GM19468 (cell line): ENCODE measurements around the gene GZF1.
"Not testable (repeated sequence)": the region's sequence is repeated elsewhere in the genome, so short reads cannot be mapped to it uniquely, and the experiment has no call there.

Experiments
- ATAC-seq: cut with Tn5 transposase; IDR thresholded peaks from one replicate; pipeline ENCODE4 v1.9.1; 2021; ENCODE audit warnings: mild to moderate bottlenecking, moderate library complexity, moderate number of reproducible peaks; ENCODE audit not compliant: unreplicated experiment; ENCODE audit errors: extremely low read depth

The GZF1 gene

DNA sequence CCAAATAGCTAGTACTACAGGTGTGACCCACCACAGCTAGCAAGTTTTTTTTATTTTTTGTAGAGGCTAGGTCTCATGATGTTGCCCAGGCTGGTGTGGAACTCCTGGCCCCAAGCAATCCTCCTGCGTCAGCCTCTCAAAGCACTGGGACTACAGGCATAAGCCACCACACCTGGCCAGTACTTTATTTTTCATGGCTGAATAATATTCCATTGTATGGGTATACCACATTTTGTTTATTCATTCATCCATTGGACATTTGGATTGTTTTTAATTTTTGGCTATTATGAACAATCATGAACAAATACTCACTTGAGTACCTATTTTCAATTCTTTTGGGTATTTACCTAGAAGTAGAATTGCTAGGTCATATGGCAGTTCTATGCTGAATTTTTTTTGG is 18.4 kb upstream of the GZF1 start:
- ATAC-seq: no peak

DNA sequence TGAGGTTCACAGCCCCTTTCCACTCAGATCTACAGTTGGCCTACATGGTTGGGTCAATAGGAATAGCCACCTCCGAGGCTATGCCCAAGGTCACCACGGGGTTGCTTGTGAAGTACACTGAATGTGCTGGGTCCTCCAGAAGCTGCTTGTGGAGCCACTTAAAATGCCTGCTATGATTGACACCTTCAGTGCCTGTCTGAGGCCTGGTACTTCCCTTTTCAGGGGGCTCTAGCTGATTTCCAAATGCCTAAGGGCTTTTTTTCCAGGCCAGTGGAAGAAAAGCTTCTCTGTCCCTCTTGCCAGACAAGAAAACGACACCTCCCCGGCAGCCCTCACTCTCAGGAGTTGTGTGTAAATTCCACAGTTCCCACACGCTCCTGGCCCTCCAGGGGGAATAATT is 17.6 kb upstream of the GZF1 start:
- ATAC-seq: no peak

DNA sequence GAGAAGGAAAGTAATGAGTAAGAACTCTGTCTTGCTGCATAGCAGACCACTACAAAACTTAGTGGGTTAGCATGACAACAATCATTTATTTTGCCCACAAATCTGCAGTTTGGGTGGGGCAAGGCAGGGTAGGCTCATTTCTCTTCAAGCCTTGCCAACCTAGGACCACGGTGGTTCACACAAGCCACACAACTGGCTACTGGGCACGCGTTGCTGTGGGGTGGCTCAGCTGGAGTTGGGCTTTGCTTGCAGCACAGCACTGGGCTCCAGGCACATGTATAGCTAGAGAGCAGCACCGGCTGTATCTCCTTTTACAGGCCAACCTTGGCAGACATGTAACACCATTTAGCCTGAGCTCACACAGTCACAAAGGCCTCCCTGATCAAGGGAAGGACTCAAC is 16.0 kb upstream of the GZF1 start:
- ATAC-seq: no peak

DNA sequence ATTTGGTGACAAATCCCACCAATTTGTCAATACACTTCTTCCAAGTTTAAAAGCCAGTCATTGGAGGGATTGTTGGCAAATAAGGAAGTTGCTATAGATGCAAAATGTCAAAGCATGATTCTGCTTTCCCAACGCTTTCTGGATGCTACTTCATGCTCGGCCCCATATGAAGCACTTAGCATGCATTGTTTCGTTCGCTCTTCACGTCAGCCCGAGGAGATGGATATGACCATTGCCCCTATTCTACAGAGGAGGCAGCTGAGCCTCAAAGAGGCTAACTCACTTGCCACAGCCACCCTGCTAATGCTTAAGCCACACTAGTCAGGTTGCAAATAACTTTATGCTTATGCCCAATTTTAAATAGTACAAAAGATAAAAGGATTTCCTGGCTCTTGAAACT is 14.2 kb upstream of the GZF1 start:
- ATAC-seq: no peak

DNA sequence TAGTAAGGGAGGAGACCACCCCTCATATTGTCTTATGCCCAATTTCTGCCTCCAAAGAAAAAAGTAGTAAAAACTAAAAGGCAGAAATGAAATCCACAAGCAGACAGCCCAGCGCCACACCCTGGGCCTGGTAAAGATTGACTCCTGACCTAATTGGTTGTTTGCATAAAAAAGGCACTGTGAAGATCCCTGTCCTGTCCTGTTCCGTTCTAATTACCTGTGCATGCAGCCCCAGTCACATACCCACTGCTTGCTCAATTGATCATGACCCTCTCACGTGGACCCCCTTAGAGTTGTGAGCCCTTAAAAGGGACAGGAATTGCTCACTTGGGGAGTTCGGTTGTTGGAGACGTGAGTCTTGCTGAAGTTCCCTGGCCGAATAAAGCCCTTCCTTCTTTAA is 13.5 kb upstream of the GZF1 start:
- not testable (repeated sequence) for ATAC-seq

DNA sequence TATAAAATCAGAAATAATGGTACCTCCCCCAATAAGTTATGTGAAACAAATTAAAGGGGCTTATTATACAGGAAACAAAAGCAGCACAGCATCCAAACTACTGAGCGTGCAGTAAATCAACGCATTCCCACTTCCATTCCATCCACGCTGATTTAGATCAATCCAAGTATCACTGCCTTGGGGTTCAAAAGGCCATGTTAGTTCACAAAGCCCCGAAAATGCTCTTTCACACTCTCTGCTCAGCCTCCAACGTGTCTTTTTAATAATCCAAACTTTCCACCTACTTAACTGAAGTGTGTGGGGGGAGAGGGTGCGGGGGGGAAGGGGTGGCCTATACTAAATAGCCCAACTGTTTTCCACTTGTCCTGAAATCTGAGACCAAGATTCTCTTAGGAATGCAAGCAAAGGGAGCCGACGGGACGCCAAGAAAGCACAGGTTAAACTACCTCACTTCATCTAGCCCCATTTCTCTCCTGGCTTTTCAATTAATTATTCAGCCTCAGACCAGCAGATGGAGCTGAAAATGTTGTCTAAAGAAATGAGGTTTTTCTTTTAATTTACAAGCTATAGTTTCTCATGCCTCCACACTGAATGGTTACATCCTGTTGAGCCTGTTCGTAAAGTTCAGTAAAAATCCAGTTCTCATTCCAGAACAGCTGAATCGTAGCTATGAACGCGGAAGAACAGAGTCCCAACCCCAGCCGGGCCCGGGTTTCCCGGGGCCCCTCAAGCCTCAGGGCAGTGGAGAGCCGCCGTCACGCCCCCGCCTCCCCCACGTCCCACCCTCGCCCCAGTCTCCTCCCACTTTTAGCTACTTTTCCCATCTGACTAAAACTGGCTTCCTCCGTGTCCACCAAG is 12.4 kb upstream of the GZF1 start:
- ATAC-seq: peak; percentile 3

DNA sequence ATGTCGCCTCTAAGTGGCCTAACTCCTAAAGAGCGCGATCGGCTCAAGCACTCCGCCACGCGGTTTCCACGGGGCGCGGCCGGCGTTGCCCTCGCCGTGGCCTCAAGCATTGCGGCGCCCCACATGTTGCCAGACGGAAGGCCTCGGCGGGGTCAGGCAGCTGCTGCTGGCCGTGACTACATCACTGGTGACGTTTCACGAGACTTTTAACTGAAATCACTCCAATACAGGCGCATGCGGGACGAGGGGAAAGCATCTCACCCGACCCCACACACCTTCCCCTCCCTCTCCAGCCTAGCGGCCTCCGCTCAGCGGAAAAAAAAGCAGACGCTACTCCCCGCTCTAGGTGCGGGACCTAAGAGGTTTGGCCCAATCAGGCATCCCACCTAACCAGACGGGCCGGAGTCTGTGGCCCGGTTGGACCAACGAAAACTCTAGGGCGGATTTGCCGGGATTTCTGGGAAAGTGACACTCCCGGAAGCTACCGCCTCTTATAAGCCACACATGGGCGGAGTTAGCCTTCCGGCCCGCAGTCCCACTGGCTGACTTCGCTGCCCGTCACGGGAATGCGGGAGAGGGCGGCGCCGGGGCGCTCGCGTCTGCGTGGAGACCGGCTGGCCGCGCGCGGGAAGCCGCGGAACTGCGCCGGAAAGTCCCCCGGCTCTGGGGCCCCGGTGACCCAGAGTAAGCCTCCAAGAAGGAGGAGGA is 11.6 kb upstream of the GZF1 start, which contains the start of gene NXT1:
NXT1 (plus strand) TSS at position 596 of the 708 bp plus-strand sequence. CDS start 3,251 bp downstream, outside the sequence.
- ATAC-seq: peak; percentile 88

DNA sequence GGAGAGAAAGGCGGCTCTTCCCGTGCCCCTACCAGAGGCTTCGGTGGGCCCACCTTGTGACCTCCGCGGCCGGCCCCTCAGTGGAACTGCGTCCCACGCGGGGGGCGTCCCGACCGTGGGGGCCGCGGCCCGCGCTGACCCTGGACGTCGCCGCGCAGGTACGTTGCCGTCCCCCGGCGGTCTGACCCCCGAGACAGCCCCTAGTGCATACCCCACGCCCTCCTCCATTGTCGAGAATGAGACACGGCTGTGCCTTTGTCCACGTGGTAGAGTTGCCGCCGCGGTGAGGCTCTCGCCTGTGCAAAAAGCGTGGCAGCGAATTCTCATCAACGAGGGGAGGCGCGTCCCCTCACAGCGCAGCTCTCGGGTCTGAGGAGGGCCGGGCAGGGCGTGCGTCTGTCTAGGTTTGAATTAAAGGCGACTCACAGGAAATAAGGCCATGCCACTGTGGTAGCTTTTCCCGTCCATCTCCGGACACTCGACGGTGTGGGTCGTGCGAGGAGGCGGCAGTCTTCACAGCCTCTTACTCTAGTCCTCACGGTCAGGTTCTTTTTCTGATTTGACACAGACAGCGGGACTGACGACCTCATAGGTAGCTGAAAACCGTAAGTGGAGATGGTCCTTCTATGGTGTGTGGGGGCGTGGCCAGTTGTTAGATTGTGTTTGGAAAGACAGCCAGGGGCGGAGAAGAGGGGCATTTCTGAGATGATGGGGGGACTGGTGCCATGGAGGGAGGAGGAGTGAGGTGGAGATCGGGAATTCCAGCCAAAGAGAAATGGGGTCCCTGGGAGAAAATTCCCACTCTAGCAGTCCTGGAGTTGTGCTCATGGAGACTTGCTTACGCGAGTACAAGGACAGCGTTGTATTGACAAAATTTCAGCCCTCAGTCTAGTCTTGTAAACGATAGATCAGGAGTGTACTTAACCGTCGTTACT is 10.8 kb upstream of the GZF1 start:
- peak; percentile 5 for ATAC-seq

DNA sequence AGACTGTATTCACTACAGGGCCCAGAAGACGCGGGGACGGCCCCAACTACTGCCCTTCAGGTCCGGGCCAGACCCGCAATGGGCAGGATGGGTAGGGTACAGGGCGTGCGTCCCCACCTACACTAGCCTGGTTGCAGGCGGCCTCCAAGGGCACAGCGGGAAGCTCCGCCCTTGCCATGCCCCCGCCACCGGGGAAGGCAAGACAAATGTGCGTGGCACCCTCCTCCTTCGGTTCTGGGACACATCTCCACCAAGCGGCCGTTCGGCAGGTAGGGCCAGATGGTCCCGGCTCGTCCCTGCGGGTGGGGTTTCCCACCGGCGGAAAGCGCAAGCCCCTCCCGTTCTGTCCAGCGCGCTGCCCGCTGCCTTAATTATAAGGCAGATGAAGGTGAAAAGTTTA is 5.8 kb upstream of the GZF1 start:
- no peak for ATAC-seq

DNA sequence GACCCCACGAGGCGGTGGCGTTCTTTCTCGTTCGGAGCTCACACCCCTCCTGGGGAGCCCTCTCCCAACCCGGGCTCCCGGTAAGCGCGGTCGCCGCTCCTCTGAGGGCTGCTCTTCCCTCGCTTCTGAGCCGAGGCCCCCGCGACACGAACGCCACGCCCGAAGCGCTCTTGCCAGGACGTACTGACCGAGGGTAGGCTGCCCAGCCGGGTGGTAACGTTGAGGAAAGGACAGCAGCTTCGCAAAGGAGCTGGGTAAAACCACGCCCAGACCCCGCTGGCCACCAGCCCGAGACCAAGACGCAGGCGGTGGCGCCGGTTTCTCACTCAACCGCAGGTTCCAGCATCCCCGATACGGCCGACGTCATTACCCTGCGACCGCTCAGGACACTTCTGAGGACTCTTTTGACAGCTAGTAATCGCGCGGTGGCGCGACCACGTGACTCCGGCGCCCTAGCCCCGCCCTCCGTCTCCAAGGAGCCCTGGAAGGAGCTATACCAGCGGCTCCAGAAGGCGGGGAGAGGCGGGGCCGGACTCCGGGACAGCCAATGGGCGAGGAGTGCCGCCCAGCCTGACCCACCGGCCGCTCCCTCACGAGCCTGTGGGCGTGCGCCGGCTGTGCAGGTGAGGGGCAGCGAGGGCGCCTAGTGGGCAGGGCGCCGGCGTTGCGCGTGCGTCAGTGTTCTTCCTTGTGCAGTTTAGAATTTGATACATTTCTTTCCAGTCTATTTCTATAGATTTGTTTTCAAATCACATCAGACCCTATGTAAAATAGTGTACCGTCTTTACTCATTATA is 4.0 kb upstream of the GZF1 start:
- peak; percentile 63 for ATAC-seq

DNA sequence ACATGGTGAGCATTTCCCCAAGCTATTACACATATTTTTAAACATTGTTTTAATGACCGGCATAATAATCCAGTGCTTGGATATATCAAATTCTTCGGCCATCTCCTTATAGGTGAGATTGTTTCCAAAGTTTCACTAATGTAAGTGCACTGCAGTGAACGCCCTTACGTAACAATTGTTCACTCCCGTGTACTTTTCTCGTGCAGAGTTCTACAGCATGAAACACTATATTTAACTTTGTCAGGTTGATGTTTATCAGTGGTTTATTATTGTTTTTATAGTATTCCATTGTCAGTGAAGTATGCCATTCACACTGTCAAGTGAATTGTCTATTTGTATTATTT is 3.4 kb upstream of the GZF1 start:
- ATAC-seq: no peak

DNA sequence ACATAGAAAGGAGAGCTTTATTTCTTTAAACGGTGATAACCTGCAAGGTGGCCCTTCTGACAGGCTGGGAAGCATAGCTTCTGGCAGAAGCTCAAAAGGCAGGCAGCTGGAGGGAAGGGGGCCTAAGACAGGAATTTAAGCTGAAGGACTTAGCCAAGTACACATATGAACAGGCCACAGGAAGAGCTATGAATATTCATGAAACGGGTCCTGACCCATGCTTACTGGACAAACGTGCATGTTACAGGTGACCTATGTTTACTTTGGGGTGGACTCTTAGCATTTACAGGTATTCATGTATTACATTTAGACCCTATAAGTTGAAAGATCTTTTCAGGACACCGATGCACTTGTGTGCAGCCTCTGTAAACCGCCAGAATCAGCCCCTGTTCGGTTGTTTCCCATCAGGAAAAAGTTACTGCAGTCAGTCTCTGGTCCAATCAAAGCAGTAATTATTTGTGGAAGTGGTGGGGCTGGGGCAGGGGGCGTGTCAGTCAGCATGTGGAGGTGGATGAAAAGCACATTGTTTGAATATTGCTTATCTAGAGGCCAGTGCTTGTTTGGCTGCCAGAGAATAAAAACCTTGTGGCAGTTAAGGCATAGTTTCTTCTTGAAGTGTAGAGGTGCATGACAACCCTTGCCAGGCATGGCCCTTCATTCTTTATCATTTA is 2.9 kb upstream of the GZF1 start:
- ATAC-seq: no peak

DNA sequence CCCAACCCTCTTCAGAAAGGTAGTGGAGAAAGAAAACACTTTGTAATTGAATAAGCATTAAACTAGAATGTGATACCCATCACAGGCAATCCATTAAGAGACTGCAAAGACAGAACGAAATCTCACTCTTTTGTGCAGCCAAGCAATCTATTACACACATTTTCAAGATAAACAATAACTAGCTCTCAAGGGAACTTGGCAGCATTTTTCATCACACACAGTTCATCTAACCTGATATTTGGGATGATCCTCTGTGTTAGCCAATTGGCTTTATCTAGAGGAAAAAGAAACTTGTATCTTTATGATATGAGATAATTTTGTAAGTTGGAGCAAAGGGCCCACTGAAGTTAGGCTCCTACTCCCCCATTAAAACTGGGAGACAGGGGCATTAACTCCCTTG is 1.5 kb upstream of the GZF1 start:
- ATAC-seq: no peak

DNA sequence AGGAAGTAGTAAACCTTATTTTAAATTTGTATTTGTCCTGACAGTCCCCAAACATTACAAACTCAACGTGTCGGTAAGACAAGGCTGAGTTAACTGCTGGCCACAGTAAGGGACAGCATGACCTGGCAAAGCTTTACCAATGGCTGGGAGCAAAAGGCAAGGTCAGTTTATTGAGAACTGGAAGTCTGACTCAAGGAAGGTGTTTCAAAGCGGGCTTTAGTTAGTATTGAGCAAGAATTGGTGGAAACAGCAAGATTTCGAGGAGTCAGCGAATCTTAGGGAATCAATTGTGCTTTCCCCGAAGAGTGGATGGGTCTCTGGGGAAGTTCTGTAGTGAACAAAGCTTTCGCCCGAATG is 885 bp upstream of the GZF1 start:
- ATAC-seq: no peak

DNA sequence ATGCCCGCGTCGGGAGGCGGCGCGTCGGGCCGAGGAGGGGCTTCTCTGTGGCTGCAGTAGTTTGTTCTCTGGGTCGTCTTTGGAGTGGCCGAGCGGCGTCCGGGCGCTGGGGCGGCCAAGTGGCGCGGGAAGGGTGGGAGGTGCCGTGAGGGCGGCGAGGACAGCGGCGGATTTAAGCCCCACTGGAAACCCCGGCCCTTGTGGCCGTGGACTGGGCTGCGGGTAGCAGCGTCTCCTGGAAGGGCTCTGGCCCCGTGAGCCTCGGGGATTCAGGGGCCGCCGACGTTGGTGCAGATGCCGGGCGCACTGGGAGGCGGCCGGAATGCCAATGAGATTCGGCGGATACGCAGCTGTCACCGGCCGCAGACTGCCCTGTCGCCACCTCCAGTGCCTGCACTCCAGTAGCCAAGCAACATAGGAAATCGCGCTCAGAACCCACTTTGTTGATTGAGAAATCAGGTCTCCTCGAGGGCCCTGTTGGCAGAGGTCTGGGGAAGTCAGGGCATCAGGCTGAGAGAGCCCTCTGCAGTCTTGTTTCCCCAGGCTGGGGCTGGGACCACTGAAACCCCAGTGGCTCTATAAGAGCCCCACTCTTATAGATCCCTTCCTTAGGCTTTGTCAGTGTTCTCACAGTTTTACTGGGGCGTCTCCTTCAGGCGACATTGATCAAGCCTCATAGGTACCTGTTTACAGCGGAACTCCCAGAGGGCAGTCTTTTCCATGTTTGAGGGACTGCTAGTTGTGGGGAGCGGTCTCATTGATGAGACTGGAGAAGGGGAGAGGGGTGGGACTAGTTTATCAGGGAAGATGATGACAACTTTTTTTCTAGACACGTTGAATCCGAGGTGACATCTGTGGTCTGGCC is 642 bp downstream of the GZF1 start:
- ATAC-seq: no peak

DNA sequence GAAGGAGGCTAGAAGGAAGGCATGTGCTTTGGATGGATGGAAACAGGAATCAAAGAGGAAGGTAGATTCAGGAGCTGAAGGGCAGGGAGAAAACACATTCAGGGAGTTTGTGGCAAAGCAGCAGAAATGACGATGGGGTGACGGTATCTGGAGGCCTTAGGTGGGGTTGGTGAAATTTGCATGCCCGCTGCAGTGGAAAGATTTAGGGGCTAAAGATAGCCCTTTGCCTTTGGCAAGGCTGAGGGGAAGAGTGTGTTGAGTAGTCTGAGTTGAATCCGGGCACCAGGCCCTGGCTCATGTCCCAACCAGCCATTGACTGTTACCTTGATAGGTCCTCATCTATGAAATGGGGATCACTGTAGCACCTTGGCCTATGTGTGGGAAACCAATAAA is 1.3 kb downstream of the GZF1 start:
- no peak for ATAC-seq

DNA sequence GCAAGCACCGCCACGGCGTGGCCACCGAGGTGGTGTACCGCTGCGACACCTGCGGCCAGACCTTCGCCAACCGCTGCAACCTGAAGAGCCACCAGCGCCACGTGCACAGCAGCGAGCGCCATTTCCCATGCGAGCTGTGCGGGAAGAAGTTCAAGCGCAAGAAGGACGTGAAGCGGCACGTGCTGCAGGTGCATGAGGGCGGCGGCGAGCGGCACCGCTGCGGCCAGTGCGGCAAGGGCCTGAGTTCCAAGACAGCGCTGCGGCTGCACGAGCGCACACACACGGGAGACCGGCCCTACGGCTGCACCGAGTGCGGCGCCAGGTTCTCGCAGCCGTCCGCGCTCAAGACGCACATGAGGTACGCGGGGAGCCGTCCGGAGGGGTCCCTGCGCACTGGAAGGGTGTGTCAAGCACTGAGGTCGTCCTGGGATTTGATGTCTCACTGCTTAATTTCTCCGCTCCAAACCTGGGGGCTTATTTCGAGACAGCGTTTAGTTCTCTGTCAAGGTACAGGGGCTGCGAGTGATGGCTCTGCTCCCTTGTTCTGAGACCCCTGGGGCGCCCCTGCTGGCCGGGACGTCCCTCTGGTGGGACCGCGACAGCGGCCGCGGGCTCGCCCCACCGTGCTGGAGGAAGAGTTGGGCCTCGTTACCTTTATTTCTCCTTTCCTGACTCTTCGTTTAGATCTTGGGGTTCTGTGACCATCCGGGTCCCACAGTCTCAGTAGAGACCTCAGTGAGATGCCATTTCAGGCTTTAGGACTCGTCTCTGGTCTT is 3.6 kb downstream of the GZF1 start:
- ATAC-seq: no peak

DNA sequence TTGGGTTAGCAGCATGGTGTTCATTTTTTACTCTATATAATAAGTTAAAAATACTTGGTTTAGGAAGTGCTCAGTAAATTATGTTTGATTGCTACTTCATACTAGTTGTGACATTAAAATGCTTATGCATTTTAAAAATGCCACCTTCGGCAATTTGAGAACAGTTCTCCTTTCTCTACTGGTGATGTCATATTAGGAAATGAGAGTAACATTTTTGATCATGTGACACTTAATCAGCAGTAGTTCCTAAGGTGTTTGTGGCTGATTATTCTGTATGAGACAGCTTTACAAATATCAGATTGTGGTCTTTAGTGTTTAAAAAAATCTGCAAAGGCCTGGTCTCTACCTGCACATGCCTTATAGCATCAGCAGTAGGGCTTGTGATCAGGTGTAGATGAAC is 4.4 kb downstream of the GZF1 start:
- ATAC-seq: no peak
